Neural cell (in vitro differentiated cells): ENCODE measurements around the gene BTBD16.

Experiments used
- TAF1 ChIP-seq: IDR thresholded peaks from 2 replicates; pipeline ENCODE4 v1.6.1; 2012; ENCODE audit warnings: low read depth
- TF ChIP-seq, protein P1 (sequence below): fragments of 450-650 bp; IDR thresholded peaks from 2 replicates; pipeline ENCODE4 v1.5.1; 2014; ENCODE audit warnings: antibody characterized with exemption, mild to moderate bottlenecking, moderate library complexity; ENCODE audit not compliant: poor library complexity, severe bottlenecking

GRCh38 chr10:122295451-122295809 lies 24.3 kb downstream of the BTBD16 start:
- no peak for TF ChIP-seq TAF1
- TF ChIP-seq, protein P1, sequence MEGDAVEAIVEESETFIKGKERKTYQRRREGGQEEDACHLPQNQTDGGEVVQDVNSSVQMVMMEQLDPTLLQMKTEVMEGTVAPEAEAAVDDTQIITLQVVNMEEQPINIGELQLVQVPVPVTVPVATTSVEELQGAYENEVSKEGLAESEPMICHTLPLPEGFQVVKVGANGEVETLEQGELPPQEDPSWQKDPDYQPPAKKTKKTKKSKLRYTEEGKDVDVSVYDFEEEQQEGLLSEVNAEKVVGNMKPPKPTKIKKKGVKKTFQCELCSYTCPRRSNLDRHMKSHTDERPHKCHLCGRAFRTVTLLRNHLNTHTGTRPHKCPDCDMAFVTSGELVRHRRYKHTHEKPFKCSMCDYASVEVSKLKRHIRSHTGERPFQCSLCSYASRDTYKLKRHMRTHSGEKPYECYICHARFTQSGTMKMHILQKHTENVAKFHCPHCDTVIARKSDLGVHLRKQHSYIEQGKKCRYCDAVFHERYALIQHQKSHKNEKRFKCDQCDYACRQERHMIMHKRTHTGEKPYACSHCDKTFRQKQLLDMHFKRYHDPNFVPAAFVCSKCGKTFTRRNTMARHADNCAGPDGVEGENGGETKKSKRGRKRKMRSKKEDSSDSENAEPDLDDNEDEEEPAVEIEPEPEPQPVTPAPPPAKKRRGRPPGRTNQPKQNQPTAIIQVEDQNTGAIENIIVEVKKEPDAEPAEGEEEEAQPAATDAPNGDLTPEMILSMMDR, result no peak
